Stimulated activated CD8-positive, alpha-beta memory T cell treated with anti-CD3 and anti-CD28 coated beads, Interleukin-12 subunit alpha, Interleukin-12 subunit beta, amount 100 ng/mL, for 4 hours (primary cell): ENCODE results near the gene ZNF581.

Experiments
- DNase-seq: peaks from one replicate; pipeline ENCODE4 v3.0.0-alpha.2; 2020; ENCODE audit warnings: low read depth

ZNF581 gene

DNA sequence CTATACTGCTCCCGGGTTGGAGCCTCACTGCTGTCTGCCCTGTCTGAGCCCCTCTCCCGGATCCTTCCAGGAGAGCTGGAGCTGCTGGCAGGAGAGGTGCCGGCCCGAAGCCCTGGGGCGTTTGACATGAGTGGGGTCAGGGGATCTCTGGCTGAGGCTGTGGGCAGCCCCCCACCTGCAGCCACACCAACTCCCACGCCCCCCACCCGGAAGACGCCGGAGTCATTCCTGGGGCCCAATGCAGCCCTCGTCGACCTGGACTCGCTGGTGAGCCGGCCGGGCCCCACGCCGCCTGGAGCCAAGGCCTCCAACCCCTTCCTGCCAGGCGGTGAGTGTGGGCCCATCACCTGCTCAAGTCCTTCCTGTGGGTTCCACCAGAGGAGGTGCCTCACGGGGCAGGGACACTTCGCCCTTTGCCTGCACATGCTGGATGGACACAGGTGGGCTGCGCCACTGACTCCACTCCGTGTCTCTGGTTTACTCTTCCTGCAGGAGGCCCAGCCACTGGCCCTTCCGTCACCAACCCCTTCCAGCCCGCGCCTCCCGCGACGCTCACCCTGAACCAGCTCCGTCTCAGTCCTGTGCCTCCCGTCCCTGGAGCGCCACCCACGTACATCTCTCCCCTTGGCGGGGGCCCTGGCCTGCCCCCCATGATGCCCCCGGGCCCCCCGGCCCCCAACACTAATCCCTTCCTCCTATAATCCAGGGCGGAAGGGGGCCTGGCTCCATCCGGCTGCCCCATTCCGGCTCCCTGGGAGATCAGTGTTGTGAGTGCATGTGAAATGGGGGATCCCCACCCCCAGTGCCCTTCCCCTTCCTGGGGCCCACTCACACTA, 51.4 kb downstream of the ZNF581 start:
- DNase-seq = no peak
